Stimulated activated CD4-positive, alpha-beta T cell treated with anti-CD3 and anti-CD28 coated beads, Interleukin-15, amount 100 ng/mL, for 24 hours (primary cell): ENCODE results near the gene LIG4.
"Not testable (repeated sequence)": the region's sequence is repeated elsewhere in the genome, so short reads cannot be mapped to it uniquely, and the experiment has no call there.

Experiments used
- DNase-seq: peaks from one replicate; pipeline ENCODE4 v3.0.0-alpha.2; 2020

The LIG4 gene

DNA sequence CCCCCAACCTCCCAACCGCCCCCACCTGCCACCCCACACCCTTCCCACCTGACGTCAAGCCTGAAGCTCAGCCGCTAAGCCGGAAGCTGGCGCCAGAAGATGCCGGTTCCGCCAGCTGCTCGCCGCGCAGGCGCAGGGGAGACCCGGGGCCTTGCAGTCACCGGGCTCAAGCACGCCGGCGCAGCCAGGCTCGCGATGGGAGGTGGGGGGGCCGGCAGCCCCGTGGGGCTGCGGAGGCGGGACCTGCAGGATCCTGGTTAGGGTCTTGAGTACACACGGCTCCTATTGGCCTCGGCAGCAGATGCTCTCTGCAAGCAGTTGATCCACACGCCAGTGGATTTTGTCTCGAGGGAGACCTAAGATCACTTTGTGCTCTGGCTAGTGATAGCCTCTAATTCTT, at the start of gene LIG4:
LIG4 (minus strand) TSS at position 101 of the 400 bp plus-strand sequence. CDS start 4,268 bp downstream, outside the sequence.
- DNase-seq = peak; percentile 93

- no peak for DNase-seq
These were observed 48.5 kb upstream of the LIG4 start for GRCh38 chr13:108263621-108264355.

GRCh38 chr13:108257248-108257647, 41.9 kb upstream of the LIG4 start:
- no peak for DNase-seq

- no peak for DNase-seq
These were observed 33.8 kb upstream of the LIG4 start for GRCh38 chr13:108249150-108249549.

DNA sequence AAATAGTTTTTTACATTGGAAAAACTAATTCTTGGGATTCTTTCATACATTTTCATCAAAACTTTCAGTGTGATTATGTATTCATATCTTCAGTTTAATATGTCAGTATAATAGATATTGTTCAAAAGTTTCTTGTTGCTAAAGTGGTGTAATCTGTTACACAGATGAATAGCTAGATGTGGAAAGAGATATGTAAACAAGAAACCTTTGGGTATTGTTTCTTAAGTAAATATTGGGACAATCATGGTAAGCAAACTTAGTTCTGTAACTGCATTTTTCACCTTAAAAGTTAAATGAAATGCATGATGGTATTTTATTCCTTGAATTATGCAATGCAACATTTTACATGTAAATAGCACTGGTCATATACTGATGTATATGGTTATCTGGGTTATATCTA, 15.0 kb upstream of the LIG4 start:
- DNase-seq = no peak

DNA sequence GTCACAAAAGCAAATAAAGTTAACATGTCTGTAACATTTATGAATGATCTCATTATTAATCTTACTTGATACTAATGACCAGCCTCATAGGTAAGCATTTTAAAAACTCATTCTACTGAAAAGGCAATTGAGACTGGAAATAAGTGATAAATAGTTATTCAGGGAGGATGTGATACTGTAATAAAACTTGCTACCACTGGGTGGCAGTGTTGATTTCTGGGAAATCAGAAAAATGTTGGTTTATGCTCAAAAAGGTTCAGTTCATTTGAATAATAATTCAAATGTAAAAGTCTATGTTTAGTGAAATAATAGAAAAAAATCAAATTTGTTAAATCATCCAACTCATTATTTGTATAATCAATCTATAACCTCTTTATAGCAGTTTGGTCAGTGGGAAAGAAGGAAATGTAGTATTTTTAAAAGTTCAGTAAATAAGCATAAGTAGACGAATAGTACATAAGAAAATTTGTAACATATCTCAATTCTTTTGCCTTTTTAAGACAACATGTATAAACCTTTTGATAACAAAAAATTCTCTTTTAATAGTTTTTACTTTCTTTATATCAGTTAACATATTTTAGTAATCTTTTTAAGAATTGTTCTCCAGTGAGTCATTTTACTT, 12.4 kb upstream of the LIG4 start:
- DNase-seq = no peak

DNA sequence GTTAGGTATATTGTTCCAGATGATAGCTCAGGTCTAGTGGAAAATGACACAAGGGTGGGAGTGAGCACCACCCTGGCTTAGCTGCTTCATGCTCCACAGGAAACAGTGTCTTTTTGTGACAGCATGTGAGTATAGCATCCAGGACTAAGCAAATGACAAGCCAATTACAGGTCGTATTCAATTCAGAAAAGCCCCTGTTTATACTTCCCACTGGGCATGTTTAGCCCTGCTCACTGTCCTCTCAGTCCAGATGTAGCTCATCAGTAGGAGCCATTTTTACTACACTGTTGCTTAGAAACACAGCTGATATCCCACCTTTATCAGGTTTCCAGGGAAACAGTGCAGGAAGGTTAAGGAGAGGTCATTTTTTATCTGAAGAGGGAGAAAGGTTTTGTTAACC, 10.8 kb upstream of the LIG4 start:
- DNase-seq = no peak

DNA sequence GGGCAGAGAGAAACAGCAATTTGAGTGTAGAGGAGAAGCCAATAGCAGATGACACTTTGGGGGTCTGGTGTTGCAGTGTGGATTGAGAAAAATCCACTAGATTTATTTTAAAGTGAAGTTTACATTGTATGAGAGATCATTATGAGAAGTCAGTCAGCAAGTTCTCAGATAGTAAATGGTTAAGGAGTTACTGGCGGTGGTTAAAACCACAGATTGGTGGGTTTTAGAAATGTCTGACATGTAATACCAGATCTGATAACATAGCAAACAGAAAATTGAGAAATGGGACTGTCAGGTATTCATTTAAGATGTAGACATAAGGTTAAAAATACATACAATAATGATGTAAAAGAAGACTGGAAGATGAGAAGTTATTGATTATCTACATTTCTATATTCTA, 10.1 kb upstream of the LIG4 start:
- no peak for DNase-seq

DNA sequence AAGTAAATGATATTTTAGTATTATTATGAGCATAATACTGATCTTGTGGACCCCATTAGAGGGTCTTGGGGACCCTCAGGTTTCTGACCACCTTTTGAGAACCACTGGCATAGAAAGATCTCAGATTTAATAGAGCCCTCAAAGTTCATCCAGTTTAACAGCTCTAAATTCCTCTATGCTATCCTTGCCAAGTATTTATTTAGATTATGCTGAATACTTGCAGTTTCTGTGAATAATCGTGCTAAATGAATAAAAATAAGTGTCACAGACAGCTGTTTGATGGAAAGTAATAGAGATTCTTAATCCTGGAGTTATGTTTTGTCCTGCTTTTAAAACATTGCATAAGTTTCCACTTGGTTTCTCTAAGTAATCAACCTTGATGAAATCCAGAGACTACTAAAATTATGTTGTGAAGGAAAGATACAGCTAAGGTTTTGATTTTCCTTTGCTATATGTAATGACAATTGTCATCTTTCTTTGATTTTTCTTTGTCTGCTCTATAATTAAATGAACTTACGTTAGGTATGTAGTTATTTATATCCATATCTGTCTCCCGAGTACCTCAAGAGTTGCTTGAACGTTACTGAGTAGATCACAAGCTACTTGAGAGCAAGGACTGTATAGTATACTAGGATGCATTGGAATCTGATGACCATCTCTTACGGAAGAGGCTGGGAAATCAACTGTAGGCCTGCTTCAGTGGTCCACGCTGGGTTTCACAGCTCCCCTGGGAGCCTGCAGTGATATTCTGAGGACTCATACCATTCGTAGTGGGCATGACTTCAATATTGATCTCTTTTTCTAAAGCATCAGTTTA, 8.6 kb upstream of the LIG4 start:
- no peak for DNase-seq

DNA sequence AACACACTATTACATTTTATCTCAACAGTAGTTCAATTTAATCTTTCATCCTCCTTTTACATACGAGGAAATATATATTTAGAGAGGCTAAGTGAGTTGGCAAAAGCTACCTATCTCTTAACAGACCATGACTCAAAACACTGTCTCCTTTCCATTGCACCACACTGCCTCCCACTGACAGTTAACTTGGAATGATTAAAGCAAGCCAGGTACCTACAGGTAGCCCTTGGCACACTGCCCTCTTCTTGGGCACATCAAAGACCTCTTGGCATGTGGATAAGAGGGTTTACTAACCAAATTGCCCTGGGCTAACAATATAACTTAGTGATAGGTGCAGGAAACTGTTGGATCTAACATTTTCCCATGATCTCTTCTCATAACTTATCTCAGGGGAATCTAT, 4.7 kb upstream of the LIG4 start:
- DNase-seq = no peak

- DNase-seq = peak; percentile 92
These were observed 3.0 kb upstream of the LIG4 start, which contains the start of gene ABHD13 for GRCh38 chr13:108218044-108218974. ABHD13 (plus strand) TSS chr13:108218392; CDS start chr13:108229219, 10,827 bp downstream.

GRCh38 chr13:108217307-108218043, 2.1 kb upstream of the LIG4 start:
- not testable (repeated sequence) for DNase-seq

- no peak for DNase-seq
These were observed 680 bp downstream of the LIG4 start for GRCh38 chr13:108214441-108215271.

DNA sequence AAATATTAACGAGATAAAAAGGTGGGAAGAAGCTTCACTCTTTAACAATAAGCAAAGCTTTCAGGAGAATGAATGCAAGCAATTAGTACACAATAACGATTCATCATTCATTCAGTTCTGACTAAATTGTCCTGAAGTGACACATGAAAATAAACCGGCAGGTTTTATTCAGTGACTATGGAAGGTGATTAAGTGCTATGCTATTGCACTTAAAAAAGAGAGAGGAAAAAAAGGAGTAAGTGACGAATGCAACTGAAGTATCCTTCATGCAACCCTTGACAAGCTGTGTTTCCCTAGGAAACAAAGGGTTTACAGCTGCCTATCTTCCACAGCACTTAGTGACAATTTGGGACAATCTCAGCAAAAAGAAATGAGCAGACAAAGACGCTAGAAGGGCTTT, 1.4 kb downstream of the LIG4 start:
- DNase-seq = no peak

DNA sequence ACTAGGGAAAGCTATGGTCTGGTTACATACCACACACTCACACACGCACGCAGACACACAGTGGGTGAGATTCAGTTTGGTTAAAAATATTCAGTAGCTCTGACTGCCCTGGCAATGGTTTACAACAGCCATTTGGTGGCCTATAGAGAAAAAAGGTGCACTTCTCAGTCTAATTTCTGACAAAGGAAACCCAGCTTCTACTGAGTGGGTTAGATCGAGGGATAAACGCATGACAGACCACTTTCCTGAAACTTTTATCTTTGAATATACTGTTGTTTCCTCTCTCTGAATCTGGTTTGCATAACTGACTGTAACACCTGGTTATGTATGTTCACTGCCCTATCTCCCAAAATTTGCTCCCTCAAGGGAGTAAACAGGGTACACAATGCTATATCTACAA, 2.5 kb downstream of the LIG4 start:
- DNase-seq = no peak

GRCh38 chr13:108210551-108210950, 4.8 kb downstream of the LIG4 start:
- DNase-seq = no peak

DNA sequence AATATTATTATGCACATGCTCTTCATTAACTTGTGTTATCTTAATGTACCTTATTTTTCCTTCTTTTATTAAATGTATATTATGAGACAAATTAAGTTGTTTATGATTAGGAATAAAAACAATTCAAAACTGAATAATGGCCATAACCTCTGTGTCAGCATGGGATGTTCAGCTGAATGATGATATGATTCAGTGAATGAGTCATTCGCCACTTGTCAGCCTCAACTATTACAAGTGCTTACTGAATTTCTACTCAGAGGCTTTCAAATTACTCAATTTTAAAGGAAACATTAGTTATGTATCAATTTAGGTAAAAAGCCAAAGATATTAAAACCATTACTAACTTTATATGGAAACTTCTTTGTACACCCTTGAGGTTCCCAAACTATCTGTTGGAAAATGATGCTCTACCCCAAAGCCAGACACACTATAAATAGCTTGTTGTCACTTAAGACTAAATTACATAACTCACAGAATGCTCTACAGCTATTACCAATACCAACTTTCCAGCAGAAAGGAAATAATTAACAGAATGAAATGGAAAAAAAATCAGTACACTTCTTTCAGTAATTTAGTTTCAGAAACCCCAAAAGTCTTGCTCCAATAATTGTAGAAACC, 14.4 kb downstream of the LIG4 start:
- no peak for DNase-seq

DNA sequence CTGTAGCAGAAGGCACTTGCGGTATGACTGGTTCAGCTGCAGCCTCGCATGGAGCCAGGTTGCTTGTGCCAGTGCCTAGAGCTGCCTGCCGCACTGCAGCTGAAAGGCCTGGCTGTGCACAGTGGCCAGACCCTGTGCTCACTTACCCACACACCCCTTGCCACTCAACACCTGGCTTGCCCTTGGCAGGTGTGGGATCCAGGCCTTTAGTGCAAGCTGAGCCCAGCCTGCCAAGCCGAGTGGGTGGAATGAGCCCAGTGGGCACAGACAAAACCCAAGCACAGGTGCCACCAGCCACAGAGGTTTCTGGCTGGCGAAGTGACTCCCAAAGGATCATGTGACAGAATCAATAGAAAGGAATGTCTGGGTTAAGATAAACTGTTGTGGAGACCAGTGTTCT, 19.5 kb downstream of the LIG4 start:
- no peak for DNase-seq

DNA sequence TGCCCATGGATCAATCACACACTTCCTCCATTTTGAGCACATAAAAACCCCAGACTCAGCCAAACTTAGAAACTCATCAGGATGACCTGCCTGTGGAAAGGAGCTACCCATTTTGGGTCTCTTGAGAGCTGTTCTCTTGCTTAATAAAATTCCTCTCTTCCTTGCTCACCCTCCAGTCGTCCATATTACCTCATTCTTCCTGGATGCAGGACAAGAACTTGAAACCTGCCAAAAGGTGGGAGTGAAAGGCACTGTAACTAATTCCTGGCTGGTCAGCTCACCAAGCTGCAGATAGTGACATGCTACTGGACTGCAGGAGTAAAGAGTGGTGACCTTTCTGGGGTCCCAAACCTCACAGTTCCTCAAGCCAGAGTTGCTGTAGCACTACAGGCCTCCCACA, 20.2 kb downstream of the LIG4 start:
- DNase-seq = no peak

DNA sequence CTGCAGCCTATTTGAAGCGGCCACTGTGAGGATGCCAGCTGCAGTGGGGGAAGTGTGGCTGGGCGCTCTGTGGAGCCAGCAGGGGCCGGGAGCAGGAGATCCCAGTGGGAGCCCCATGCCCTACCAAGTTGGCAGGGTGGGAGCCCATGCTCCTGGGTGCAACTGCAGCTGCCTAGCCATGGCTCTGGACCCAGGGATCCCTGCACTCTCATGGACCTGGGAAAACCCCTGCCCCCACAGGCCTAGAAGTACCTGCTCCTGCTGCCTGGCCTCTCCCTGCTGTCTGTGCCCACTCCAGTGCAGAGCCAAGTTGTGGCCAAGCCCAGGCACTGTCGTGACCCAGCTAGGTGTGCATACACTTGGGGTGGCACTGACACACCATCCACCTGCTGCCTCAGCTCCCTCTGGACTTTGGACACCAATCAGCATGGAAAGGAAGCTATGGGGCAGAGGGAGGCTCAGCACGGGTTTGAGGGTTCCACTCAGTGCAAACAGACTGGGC, 20.9 kb downstream of the LIG4 start:
- DNase-seq = no peak
